IMR-90 (cell line): ENCODE measurements around the gene PCK1. TPM values are rescaled to one million over a fixed set of nuclear protein-coding genes. Genes with fewer than 3 reads are reported as not detected.

Source experiments
- ATAC-seq: fragments of 200-7000 bp; cut with Tn5 transposase; 2 replicates; pipeline ENCODE4 v1.9.1; 2020; ENCODE audit warnings: low read depth, mild to moderate bottlenecking, moderate library complexity
- BruUV-seq: library from RNA; stranded (reverse); fragments of 400-500 nt; replicated peaks from 2 replicates; lab custom pipeline; 2021; lab: Mats Ljungman, UMichigan
- CTCF ChIA-PET: fragments of 300-600 bp; formaldehyde crosslinking; extraction: SDS; loops from one replicate; lab custom pipeline; 2021; ENCODE audit warnings: antibody characterized with exemption; lab: Yijun Ruan, JAX
- POLR2A ChIA-PET: fragments of 300-600 bp; sonication (Branson Sonifier 250); formaldehyde crosslinking; loops from one replicate; lab custom pipeline; 2022; ENCODE audit warnings: antibody characterized with exemption; ENCODE audit not compliant: unreplicated experiment; lab: Charles Lee
- DNase-seq: peaks from one replicate; pipeline ENCODE4 v3.0.0; 2013
- H2AFZ ChIP-seq: replicated peaks from 2 replicates; pipeline ENCODE3; 2013; ENCODE audit warnings: low read length, mild to moderate bottlenecking; ENCODE audit not compliant: poor library complexity
- H2AK5ac ChIP-seq: 2 replicates; pipeline ENCODE4 v1.6.1; 2013; ENCODE audit warnings: low read depth, low read length, inconsistent platforms
- H2AK9ac ChIP-seq: replicated peaks from 2 replicates; pipeline ENCODE3; 2013; ENCODE audit warnings: mild to moderate bottlenecking, low read depth, low read length, moderate library complexity; ENCODE audit not compliant: poor library complexity
- H2BK120ac ChIP-seq: 2 replicates; pipeline ENCODE4 v1.6.1; 2013; ENCODE audit warnings: low read depth, low read length, inconsistent platforms
- H2BK15ac ChIP-seq: 3 replicates; pipeline ENCODE4 v1.6.1; 2013; ENCODE audit warnings: low read depth, low read length, inconsistent platforms
- H2BK20ac ChIP-seq: 2 replicates; pipeline ENCODE4 v1.6.1; 2013; ENCODE audit warnings: low read depth, mild to moderate bottlenecking, inconsistent platforms, low read length, moderate library complexity
- H2BK5ac ChIP-seq: 2 replicates; pipeline ENCODE4 v1.6.1; 2013; ENCODE audit warnings: mild to moderate bottlenecking, low read depth, low read length, inconsistent platforms; ENCODE audit not compliant: poor library complexity, severe bottlenecking
- H3K14ac ChIP-seq: replicated peaks from 2 replicates; pipeline ENCODE4 v1.6.1; 2013; ENCODE audit warnings: low read depth, low read length, inconsistent platforms
- H3K18ac ChIP-seq: 2 replicates; pipeline ENCODE4 v1.6.1; 2013; ENCODE audit warnings: low read depth, low read length, control low read depth
- H3K23ac ChIP-seq: 2 replicates; pipeline ENCODE4 v1.6.1; 2013; ENCODE audit warnings: low read depth, low read length, inconsistent platforms
- H3K27ac ChIP-seq: 2 replicates; pipeline ENCODE4 v1.5.1; 2013; ENCODE audit warnings: mild to moderate bottlenecking, control low read depth, low read length; ENCODE audit not compliant: insufficient read depth
- H3K27me3 ChIP-seq: 2 replicates; pipeline ENCODE4 v1.6.1; 2013; ENCODE audit warnings: low read length; ENCODE audit not compliant: control insufficient read depth, insufficient read depth
- H3K36me3 ChIP-seq: 2 replicates; pipeline ENCODE4 v1.6.1; 2013; ENCODE audit warnings: low read length, mixed read lengths; ENCODE audit not compliant: control insufficient read depth, insufficient read depth
- H3K4ac ChIP-seq: 2 replicates; pipeline ENCODE4 v1.6.1; 2013; ENCODE audit warnings: low read depth, low read length, inconsistent platforms
- H3K4me1 ChIP-seq: 2 replicates; pipeline ENCODE4 v1.6.1; 2013; ENCODE audit warnings: low read length, mixed read lengths; ENCODE audit not compliant: control insufficient read depth, insufficient read depth
- H3K4me2 ChIP-seq: 2 replicates; pipeline ENCODE4 v1.6.1; 2013; ENCODE audit warnings: low read depth, mild to moderate bottlenecking, control low read depth, low read length, moderate library complexity
- H3K4me3 ChIP-seq: 2 replicates; pipeline ENCODE4 v1.5.1; 2013; ENCODE audit warnings: low read depth, mild to moderate bottlenecking, control low read depth, low read length, moderate library complexity; ENCODE audit not compliant: insufficient read depth
- H3K56ac ChIP-seq: 2 replicates; pipeline ENCODE4 v1.6.1; 2013; ENCODE audit warnings: low read length, inconsistent platforms; ENCODE audit not compliant: insufficient read depth; ENCODE audit errors: extremely low read depth
- H3K79me1 ChIP-seq, 2 experiments: 2 replicates each; pipeline ENCODE4 v1.6.1; 2013; ENCODE audit warnings: low read length in 2 of 2, inconsistent platforms in 1 of 2, low read depth in 1 of 2
- H3K9ac ChIP-seq: 2 replicates; pipeline ENCODE4 v1.6.1; 2013; ENCODE audit warnings: low read depth, low read length, control low read depth
- H3K9me1 ChIP-seq: 2 replicates; pipeline ENCODE4 v1.6.1; 2013; ENCODE audit warnings: low read length, inconsistent platforms; ENCODE audit not compliant: insufficient read depth
- H3K9me3 ChIP-seq: 2 replicates; pipeline ENCODE4 v1.6.1; 2013; ENCODE audit warnings: low read length; ENCODE audit not compliant: control insufficient read depth, insufficient read depth
- H4K20me1 ChIP-seq: 2 replicates; pipeline ENCODE4 v1.6.1; 2013; ENCODE audit warnings: low read length, inconsistent platforms; ENCODE audit not compliant: insufficient read depth
- H4K5ac ChIP-seq: 2 replicates; pipeline ENCODE4 v1.6.1; 2013; ENCODE audit warnings: mild to moderate bottlenecking, low read depth, low read length, control low read depth
- H4K8ac ChIP-seq, 2 experiments: 2 replicates each; pipeline ENCODE4 v1.6.1; 2013; ENCODE audit warnings: low read depth in 2 of 2, low read length in 2 of 2, control low read depth in 1 of 2, inconsistent platforms in 1 of 2
- H4K91ac ChIP-seq: 2 replicates; pipeline ENCODE4 v1.6.1; 2013; ENCODE audit warnings: low read depth, low read length, inconsistent platforms; ENCODE audit not compliant: insufficient read depth
- BHLHE40 ChIP-seq: fragments of 150-350 bp; IDR thresholded peaks from 2 replicates; pipeline ENCODE4 v1.6.1; 2016; ENCODE audit warnings: mild to moderate bottlenecking, low read depth, low read length
- CTCF ChIP-seq: conservative IDR thresholded peaks from 2 replicates; pipeline ENCODE4 v1.5.1; 2012; ENCODE audit warnings: mild to moderate bottlenecking, low read depth, low read length, improper control_type of control experiment
- FOS ChIP-seq: fragments of 150-350 bp; IDR thresholded peaks from 2 replicates; pipeline ENCODE4 v1.6.1; 2016; ENCODE audit warnings: low read depth, low read length
- MAFK ChIP-seq: IDR thresholded peaks from 2 replicates; pipeline ENCODE4 v1.6.1; 2012; ENCODE audit warnings: low read depth, low read length, improper control_type of control experiment
- MXI1 ChIP-seq: IDR thresholded peaks from 2 replicates; pipeline ENCODE4 v1.6.1; 2012; ENCODE audit warnings: low read depth, mild to moderate bottlenecking, low read length, moderate library complexity, borderline replicate concordance
- NFE2L2 ChIP-seq: fragments of 150-350 bp; IDR thresholded peaks from 2 replicates; pipeline ENCODE4 v1.6.1; 2016; ENCODE audit warnings: low read depth, mild to moderate bottlenecking, low read length
- POLR2A ChIP-seq: IDR thresholded peaks from 2 replicates; pipeline ENCODE4 v1.6.1; 2012; ENCODE audit warnings: mild to moderate bottlenecking, low read depth, low read length
- RAD21 ChIP-seq: IDR thresholded peaks from 2 replicates; pipeline ENCODE4 v1.6.1; 2012; ENCODE audit warnings: low read length, improper control_type of control experiment
- RCOR1 ChIP-seq: IDR thresholded peaks from 2 replicates; pipeline ENCODE4 v1.6.1; 2012; ENCODE audit warnings: mild to moderate bottlenecking, low read length, improper control_type of control experiment; ENCODE audit not compliant: insufficient replicate concordance
- RFX5 ChIP-seq: IDR thresholded peaks from 2 replicates; pipeline ENCODE4 v1.8.0; 2012; ENCODE audit warnings: low read depth, mild to moderate bottlenecking, low read length, moderate library complexity
- SMC3 ChIP-seq: fragments of 150-350 bp; IDR thresholded peaks from 2 replicates; pipeline ENCODE4 v1.6.1; 2016; ENCODE audit warnings: low read depth, mild to moderate bottlenecking, antibody characterized with exemption, low read length, moderate library complexity
- WGBS, 2 experiments: methylation state at CpG; one replicate each; pipeline versions ENCODE4 v1.1.5 to v1.1.7; 2013; ENCODE audit warnings: missing lambda C conversion rate in 2 of 2; ENCODE audit not compliant: insufficient read length in 1 of 2; ENCODE audit errors: extremely low coverage in 2 of 2; 5-methylcytosine and 5-hydroxymethylcytosine counted together
- dilution Hi-C: fragments of 300-500 bp; cut with HindIII; formaldehyde crosslinking; loops from one replicate; pipeline ENCODE4 v1.14.3; 2018; ENCODE audit warnings: low sequenced_read_pairs; ENCODE audit not compliant: unreplicated experiment
- in situ Hi-C: fragments of 300-500 bp; cut with MboI; formaldehyde crosslinking; loops from 3 replicates; pipeline ENCODE4 v1.14.3; 2019; ENCODE audit warnings: low sequenced_read_pairs, inconsistent platforms, mixed read lengths
- intact Hi-C: fragments of 100-400 bp; cut with micrococcal nuclease; formaldehyde crosslinking; loops from 2 replicates; pipeline ENCODE4 v1.10.0; 2022
- polyA plus RNA-seq, 3 experiments: library from polyadenylated mRNA; depleted of rRNA; stranded (reverse); fragments of >200 nt; gene quantifications; 2 replicates each; pipeline ENCODE4 v1.2.3, GENCODE V29; 2012; ENCODE audit warnings: low replicate concordance in 1 of 3
- total RNA-seq: library from RNA; depleted of rRNA; stranded (reverse); fragments of >200 nt; gene quantifications from 2 replicates; pipeline ENCODE4 v1.2.3, GENCODE V29; 2012
- TF ChIP-seq, protein P1 (sequence below): fragments of 150-350 bp; IDR thresholded peaks from 2 replicates; pipeline ENCODE4 v1.6.1; 2017; ENCODE audit warnings: mild to moderate bottlenecking, antibody characterized with exemption, low read length, low read depth

Gene PCK1
- total and polyA plus RNA-seq, 2 of the 4 experiments (the other 2 are of a cell fraction) = not detected

GRCh38 chr20:57578476-57579165, 17.7 kb downstream of the PCK1 start:
- H3K9ac ChIP-seq = no peak overlapping the region
- no peak overlapping the region for H3K4ac ChIP-seq
- H3K79me1 ChIP-seq = no peaks in the 10 kb centered on the region
- H2AFZ ChIP-seq = no peak overlapping the region
- H3K4me3 ChIP-seq = no peak overlapping the region
- H4K5ac ChIP-seq = no peak overlapping the region
- no peaks in the 10 kb centered on the region for H3K36me3 ChIP-seq
- no peak overlapping the region for H2BK120ac ChIP-seq
- CTCF ChIA-PET = no interaction called here
- H2BK15ac ChIP-seq = no peak overlapping the region
- no peak overlapping the region for H2BK20ac ChIP-seq
- intact Hi-C loops = no loop called here
- H3K4me2 ChIP-seq = no peak overlapping the region
- H2AK5ac ChIP-seq = no peak overlapping the region
- H4K91ac ChIP-seq = no peak overlapping the region
- no peak overlapping the region for H3K56ac ChIP-seq
- no peak overlapping the region for H3K27ac ChIP-seq
- in situ Hi-C loops = no loop called here
- no peak overlapping the region for H2BK5ac ChIP-seq
- no peak overlapping the region for H3K14ac ChIP-seq
- dilution Hi-C loops = no loop called here
- no peak overlapping the region for H4K8ac ChIP-seq
- DNase-seq = no peak
- no TSS peak for BruUV-seq
- no peak overlapping the region for H2AK9ac ChIP-seq
- H3K4me1 ChIP-seq = peaks cover 11% of the 10 kb centered on the region
- H3K18ac ChIP-seq = no peak overlapping the region
- no peak for ATAC-seq
- H3K23ac ChIP-seq = no peak overlapping the region
- no peaks in the 10 kb centered on the region for H3K9me3 ChIP-seq
- WGBS, 2 experiments = 0% methylated on average over 1 of the region's 10 CpGs; no CpG with 5 or more reads in 1 of the 2 experiments
- no peaks in the 10 kb centered on the region for H4K20me1 ChIP-seq
- TF ChIP-seq RCOR1 = no peak
- no peak for TF ChIP-seq SMC3
- no peak for TF ChIP-seq FOS
- no peak for TF ChIP-seq CTCF
- no peak for TF ChIP-seq BHLHE40
- TF ChIP-seq NFE2L2 = no peak
- TF ChIP-seq MAFK = no peak
- TF ChIP-seq MXI1 = no peak
- no peak for TF ChIP-seq POLR2A
- no peak for TF ChIP-seq RAD21
- TF ChIP-seq, protein P1, sequence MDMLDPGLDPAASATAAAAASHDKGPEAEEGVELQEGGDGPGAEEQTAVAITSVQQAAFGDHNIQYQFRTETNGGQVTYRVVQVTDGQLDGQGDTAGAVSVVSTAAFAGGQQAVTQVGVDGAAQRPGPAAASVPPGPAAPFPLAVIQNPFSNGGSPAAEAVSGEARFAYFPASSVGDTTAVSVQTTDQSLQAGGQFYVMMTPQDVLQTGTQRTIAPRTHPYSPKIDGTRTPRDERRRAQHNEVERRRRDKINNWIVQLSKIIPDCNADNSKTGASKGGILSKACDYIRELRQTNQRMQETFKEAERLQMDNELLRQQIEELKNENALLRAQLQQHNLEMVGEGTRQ = no peak
- no peak for TF ChIP-seq RFX5
- H3K27me3 ChIP-seq = peaks cover 32% of the 10 kb centered on the region
- no peaks in the 10 kb centered on the region; the same call in 1 of the 2 replicates for H3K9me1 ChIP-seq
- POLR2A ChIA-PET = no interaction called here
